GM21447 (cell line): Measurements from ENCODE around the gene DMRTC1B.
"Not testable (repeated sequence)": the region's sequence is repeated elsewhere in the genome, so short reads cannot be mapped to it uniquely, and the experiment has no call there.

Experiments used
- ATAC-seq: cut with Tn5 transposase; IDR thresholded peaks from one replicate; pipeline ENCODE4 v1.9.1; 2021; ENCODE audit not compliant: unreplicated experiment

Gene DMRTC1B

GRCh38 chrX:72776653-72777466 lies at the start of gene DMRTC1B:
DMRTC1B (plus strand) TSS chrX:72776890; CDS start chrX:72845136, 68,246 bp downstream.
- peak; percentile 68 for ATAC-seq

GRCh38 chrX:72727846-72728245 lies 48.8 kb upstream of the DMRTC1B start:
- ATAC-seq, result no peak

GRCh38 chrX:72733636-72734035 lies 43.1 kb upstream of the DMRTC1B start:
- ATAC-seq, result not testable (repeated sequence)

GRCh38 chrX:72735561-72735960 lies 41.1 kb upstream of the DMRTC1B start:
- ATAC-seq, result no peak

- ATAC-seq, result not testable (repeated sequence)
These were observed 31.1 kb upstream of the DMRTC1B start for GRCh38 chrX:72745546-72745945.

GRCh38 chrX:72748545-72748944 lies 28.1 kb upstream of the DMRTC1B start:
- not testable (repeated sequence) for ATAC-seq

- not testable (repeated sequence) for ATAC-seq
These were observed 16.2 kb upstream of the DMRTC1B start for GRCh38 chrX:72760454-72760853.

GRCh38 chrX:72777467-72777790 lies 739 bp downstream of the DMRTC1B start:
- ATAC-seq, result peak; percentile 64

GRCh38 chrX:72778146-72778545 lies 1.5 kb downstream of the DMRTC1B start:
- ATAC-seq, result not testable (repeated sequence)

- not testable (repeated sequence) for ATAC-seq
These were observed 5.9 kb downstream of the DMRTC1B start, which contains the start of gene FAM236B for GRCh38 chrX:72782560-72782959. FAM236B (minus strand) TSS chrX:72782660; CDS start chrX:72782560, 100 bp downstream.

GRCh38 chrX:72783365-72783936 lies 6.8 kb downstream of the DMRTC1B start:
- ATAC-seq, result not testable (repeated sequence)

GRCh38 chrX:72783964-72784363 lies 7.3 kb downstream of the DMRTC1B start:
- ATAC-seq, result not testable (repeated sequence)

- ATAC-seq, result not testable (repeated sequence)
These were observed 11.5 kb downstream of the DMRTC1B start for GRCh38 chrX:72788142-72788541.

- not testable (repeated sequence) for ATAC-seq
These were observed 13.7 kb downstream of the DMRTC1B start for GRCh38 chrX:72790390-72790789.

- ATAC-seq, result not testable (repeated sequence)
These were observed 31.4 kb downstream of the DMRTC1B start, which contains the start of gene FAM236D for GRCh38 chrX:72808110-72808509. FAM236D (minus strand) TSS chrX:72808210; CDS start chrX:72808110, 100 bp downstream.

GRCh38 chrX:72830701-72831100 lies 54.0 kb downstream of the DMRTC1B start:
- ATAC-seq, result not testable (repeated sequence)

GRCh38 chrX:72837532-72837931 lies 60.8 kb downstream of the DMRTC1B start:
- not testable (repeated sequence) for ATAC-seq

- not testable (repeated sequence) for ATAC-seq
These were observed 106.2 kb downstream of the DMRTC1B start for GRCh38 chrX:72882898-72883297.

GRCh38 chrX:72889740-72890139 lies 113.0 kb downstream of the DMRTC1B start:
- ATAC-seq, result not testable (repeated sequence)
